ENCODE data around the gene PARD6B. TPM values are rescaled to one million over a fixed set of nuclear protein-coding genes. Genes with fewer than 3 reads are reported as not detected.

PARD6B gene
- total and polyA plus RNA-seq, 2 donors (not counting 3 experiments of a cell fraction or from before 2014, with no cell fraction given), result 0.03 TPM; not detected in 1

GRCh38 chr20:50737352-50737751 lies 6.0 kb downstream of the PARD6B start:
- Histone ChIP-seq H3K36me3 (ENCODE audit: control insufficient read depth in 2 of 2, extremely low read depth in 1 of 2, insufficient read depth in 2 of 2, low read length in 2 of 2) (no peaks in the 10 kb centered on the region), H3K9ac (replicated peaks; ENCODE audit: extremely low read depth, insufficient read depth, low read length) (no peak overlapping the region), H3K79me2 (ENCODE audit: control insufficient read depth, insufficient read depth, low read length) (no peaks in the 10 kb centered on the region), H3K9me3 (replicated peaks; ENCODE audit: control insufficient read depth, insufficient read depth, low read length) (no peaks in the 10 kb centered on the region), H3K4me1 (ENCODE audit: control insufficient read depth, extremely low read depth, insufficient read depth, low read length) (peaks cover 3% of the 10 kb centered on the region), H3K27ac (ENCODE audit: insufficient read depth, low read depth, low read length) (no peak overlapping the region), H2AFZ (ENCODE audit: low read depth, low read length) (no peak overlapping the region), H4K20me1 (replicated peaks; ENCODE audit: control insufficient read depth, extremely low read depth, insufficient read depth, low read length) (no peaks in the 10 kb centered on the region), H3K9me1 (replicated peaks; ENCODE audit: control insufficient read depth, extremely low read depth, insufficient read depth, low read length) (no peaks in the 10 kb centered on the region), H3K27me3 (ENCODE audit: control insufficient read depth in 2 of 2, insufficient read depth in 2 of 2, low read length in 2 of 2) (peaks cover 6 to 8% of the 10 kb centered on the region in 2 experiments), H3K4me2 (ENCODE audit: insufficient read depth, low read length) (no peak overlapping the region), H3K4me3 (replicated peaks in 1 of 3; ENCODE audit: insufficient read depth in 1 of 3, low read depth in 1 of 3, low read length in 3 of 3) (no peak overlapping the region)
- DNase-seq (ENCODE audit: low read depth, low spot score), result no peak
- dilution Hi-C loops (cut with MboI; ENCODE audit: extremely low pct_ligation_motif_present, low sequenced_read_pairs) (no loop called here), intact Hi-C loops (cut with micrococcal nuclease) (no loop called here)
- POLR2A ChIA-PET, result no interaction called here
- no peak for FAIRE-seq
- CTCF ChIA-PET, result interaction anchor here (0.8 to 1.3 kb wide), 2 partner anchors 12 to 13 kb away, joined by 3 to 5 read pairs; no protein-coding TSS in a partner anchor
- no peak for TF ChIP-seq CTCF (IDR thresholded peaks at IDR 0.05; ENCODE audit: extremely low read depth in 1 of 2, insufficient read depth in 1 of 2, low read depth in 1 of 2, low read length in 2 of 2)
- TF ChIP-seq POLR2AphosphoS5 (IDR thresholded peaks at IDR 0.05; ENCODE audit: insufficient read depth, low read depth, low read length), result no peak
- BruUV-seq (replicated peaks), result no TSS peak

DNA sequence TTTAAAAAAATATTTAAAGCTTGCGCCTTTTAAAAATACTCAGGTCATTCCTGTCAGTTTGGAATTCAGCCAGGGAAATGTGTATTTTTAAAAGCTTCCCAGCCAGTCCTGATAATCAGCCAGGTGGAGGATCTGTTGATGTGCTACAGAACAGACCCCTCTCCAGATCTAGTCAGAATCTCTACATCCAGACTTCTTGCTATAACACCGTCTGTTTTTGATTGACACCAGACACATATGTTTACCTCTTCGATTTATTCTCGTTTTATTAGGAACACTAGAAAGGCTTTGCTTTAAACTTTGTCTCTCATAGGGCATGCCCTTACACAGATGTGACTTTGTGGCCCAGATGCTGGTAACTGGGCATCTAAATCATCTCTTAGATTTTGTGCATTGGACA lies 11.7 kb downstream of the PARD6B start:
- Histone ChIP-seq H3K36me3 (ENCODE audit: control insufficient read depth in 2 of 2, extremely low read depth in 1 of 2, insufficient read depth in 2 of 2, low read length in 2 of 2) (no peaks in the 10 kb centered on the region), H3K9ac (replicated peaks; ENCODE audit: extremely low read depth, insufficient read depth, low read length) (no peak overlapping the region), H3K79me2 (ENCODE audit: control insufficient read depth, insufficient read depth, low read length) (no peaks in the 10 kb centered on the region), H4K20me1 (replicated peaks; ENCODE audit: control insufficient read depth, extremely low read depth, insufficient read depth, low read length) (no peaks in the 10 kb centered on the region), H3K9me1 (replicated peaks; ENCODE audit: control insufficient read depth, extremely low read depth, insufficient read depth, low read length) (no peaks in the 10 kb centered on the region), H3K4me2 (ENCODE audit: insufficient read depth, low read length) (no peak overlapping the region), H3K4me1 (ENCODE audit: control insufficient read depth, extremely low read depth, insufficient read depth, low read length) (peaks cover 9% of the 10 kb centered on the region), H3K27me3 (ENCODE audit: control insufficient read depth in 2 of 2, insufficient read depth in 2 of 2, low read length in 2 of 2) (no peaks in the 10 kb centered on the region), H3K27ac (ENCODE audit: insufficient read depth, low read depth, low read length) (no peak overlapping the region), H3K9me3 (replicated peaks; ENCODE audit: control insufficient read depth, insufficient read depth, low read length) (no peaks in the 10 kb centered on the region), H3K4me3 (replicated peaks in 1 of 3; ENCODE audit: insufficient read depth in 1 of 3, low read depth in 1 of 3, low read length in 3 of 3) (no peak overlapping the region), H2AFZ (ENCODE audit: low read depth, low read length) (no peak overlapping the region)
- dilution Hi-C loops (cut with MboI; ENCODE audit: extremely low pct_ligation_motif_present, low sequenced_read_pairs) (no loop called here), intact Hi-C loops (cut with micrococcal nuclease) (loop anchor here (10.0 kb wide), 1 partner anchor 148 kb away; no protein-coding TSS in a partner anchor)
- no peak for TF ChIP-seq CTCF (IDR thresholded peaks at IDR 0.05; ENCODE audit: extremely low read depth in 1 of 2, insufficient read depth in 1 of 2, low read depth in 1 of 2, low read length in 2 of 2)
- TF ChIP-seq JUN (IDR thresholded peaks at IDR 0.05; ENCODE audit: borderline replicate concordance, insufficient read depth, insufficient read length, low read depth), result no peak
- TF ChIP-seq MAX (IDR thresholded peaks at IDR 0.05; ENCODE audit: insufficient read depth, insufficient read length), result no peak
- no peak for TF ChIP-seq POLR2AphosphoS5 (IDR thresholded peaks at IDR 0.05; ENCODE audit: insufficient read depth, low read depth, low read length)
- no peak for TF ChIP-seq EZH2 (IDR thresholded peaks at IDR 0.05; ENCODE audit: borderline replicate concordance, low read depth, low read length, severe bottlenecking)
- no peak for TF ChIP-seq FOS (IDR thresholded peaks at IDR 0.05; ENCODE audit: borderline replicate concordance, insufficient read depth, low read length)
- CTCF ChIA-PET, result interaction anchor here (1.5 to 8.9 kb wide), 3 partner anchors 10 to 115 kb away, joined by 4 to 181 read pairs (median 6); partner anchors contain the start of gene BCAS4
- DNase-seq (ENCODE audit: low read depth, low spot score) (no peak), FAIRE-seq (no peak)
- no TSS peak for BruUV-seq (replicated peaks)
- POLR2A ChIA-PET, result no interaction called here

Measured in endothelial cell of umbilical vein (primary cell).